Hepatocyte (in vitro differentiated cells): Measurements from ENCODE around the gene CHAF1A.

Experiments
- EZH2 ChIP-seq: fragments of 200-600 bp; sonication (generic); IDR thresholded peaks from 2 replicates; pipeline ENCODE4 v1.6.1; 2016; ENCODE audit warnings: antibody characterized with exemption, mild to moderate bottlenecking, borderline replicate concordance
- TF ChIP-seq, protein P1 (sequence below): fragments of 200-600 bp; sonication (generic); IDR thresholded peaks from 2 replicates; pipeline ENCODE4 v1.5.1; 2016; ENCODE audit warnings: antibody characterized with exemption, mild to moderate bottlenecking; ENCODE audit not compliant: poor library complexity

DNA sequence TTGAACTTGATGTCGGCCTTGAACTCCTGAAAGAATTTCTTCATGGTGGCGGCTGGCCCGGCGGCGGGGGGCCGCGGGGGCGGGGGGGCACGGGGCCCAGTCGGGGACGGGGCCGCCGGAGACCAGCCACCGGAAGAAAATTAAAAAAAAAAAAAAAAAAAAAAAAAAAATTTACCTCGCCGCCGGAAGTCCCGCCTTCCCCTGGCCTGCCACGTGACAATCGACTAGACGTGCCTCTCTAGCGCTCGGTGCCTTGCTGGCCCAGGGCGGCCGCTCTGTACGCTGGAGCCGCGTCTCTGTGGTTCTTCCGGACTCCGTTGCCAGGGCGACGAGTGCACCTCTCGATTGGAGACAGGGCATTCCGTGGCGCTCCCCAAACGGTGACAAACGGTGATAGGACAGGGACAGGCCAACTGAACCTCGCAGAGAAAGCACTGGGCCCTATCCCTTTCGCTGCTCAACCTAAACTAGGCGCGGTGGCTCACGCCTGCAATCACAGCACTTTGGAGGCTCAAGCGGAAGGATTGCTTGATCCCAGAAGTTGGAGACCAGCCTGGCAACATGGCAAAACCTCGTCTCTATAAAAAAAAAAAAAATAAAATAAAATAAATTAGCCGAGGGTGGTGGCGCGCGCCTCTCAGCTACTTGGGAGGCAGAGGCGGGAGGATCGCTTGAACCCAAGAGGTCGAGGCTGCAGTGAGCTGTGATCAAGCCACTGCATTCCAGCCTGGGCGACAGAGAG is 55.4 kb downstream of the CHAF1A start, which contains the start of gene UBXN6:
- TF ChIP-seq, protein P1, sequence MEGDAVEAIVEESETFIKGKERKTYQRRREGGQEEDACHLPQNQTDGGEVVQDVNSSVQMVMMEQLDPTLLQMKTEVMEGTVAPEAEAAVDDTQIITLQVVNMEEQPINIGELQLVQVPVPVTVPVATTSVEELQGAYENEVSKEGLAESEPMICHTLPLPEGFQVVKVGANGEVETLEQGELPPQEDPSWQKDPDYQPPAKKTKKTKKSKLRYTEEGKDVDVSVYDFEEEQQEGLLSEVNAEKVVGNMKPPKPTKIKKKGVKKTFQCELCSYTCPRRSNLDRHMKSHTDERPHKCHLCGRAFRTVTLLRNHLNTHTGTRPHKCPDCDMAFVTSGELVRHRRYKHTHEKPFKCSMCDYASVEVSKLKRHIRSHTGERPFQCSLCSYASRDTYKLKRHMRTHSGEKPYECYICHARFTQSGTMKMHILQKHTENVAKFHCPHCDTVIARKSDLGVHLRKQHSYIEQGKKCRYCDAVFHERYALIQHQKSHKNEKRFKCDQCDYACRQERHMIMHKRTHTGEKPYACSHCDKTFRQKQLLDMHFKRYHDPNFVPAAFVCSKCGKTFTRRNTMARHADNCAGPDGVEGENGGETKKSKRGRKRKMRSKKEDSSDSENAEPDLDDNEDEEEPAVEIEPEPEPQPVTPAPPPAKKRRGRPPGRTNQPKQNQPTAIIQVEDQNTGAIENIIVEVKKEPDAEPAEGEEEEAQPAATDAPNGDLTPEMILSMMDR: no peak
- no peak for TF ChIP-seq EZH2
